G401.6 (cell line): Measurements from ENCODE around the gene SKA1.
"Not testable (repeated sequence)": the region's sequence is repeated elsewhere in the genome, so short reads cannot be mapped to it uniquely, and the experiment has no call there.

Experiments
- FAIRE-seq: peaks from 2 replicates; lab custom pipeline; 2012; peaks lifted over from hg19 to GRCh38; lab: Jason Lieb, UNC

SKA1 gene

GRCh38 chr18:50395093-50395492, 20.2 kb downstream of the SKA1 start:
- no peak for FAIRE-seq

- no peak for FAIRE-seq
Measured at GRCh38 chr18:50396005-50396660, 21.3 kb downstream of the SKA1 start.

DNA sequence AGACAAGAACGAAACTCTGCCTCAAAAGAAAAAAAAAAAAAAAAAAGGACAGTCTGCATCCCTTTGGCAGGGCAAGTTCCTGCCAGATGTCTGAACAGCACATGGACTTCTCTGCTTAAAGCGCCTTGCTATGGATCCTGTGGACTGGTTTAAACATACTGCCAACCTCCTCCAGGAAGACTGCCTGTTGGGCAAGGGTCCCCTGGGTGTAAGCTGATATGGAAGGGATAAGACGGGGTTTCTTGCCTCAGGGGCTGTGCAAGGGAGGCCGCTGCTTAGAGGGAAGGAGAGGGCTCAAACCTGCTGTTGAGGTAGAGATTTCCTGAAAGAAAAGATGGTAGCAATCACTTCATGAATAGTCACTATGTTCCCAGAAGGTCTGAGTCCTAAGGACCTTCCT, 22.2 kb downstream of the SKA1 start:
- no peak for FAIRE-seq

GRCh38 chr18:50398099-50398498, 23.3 kb downstream of the SKA1 start:
- FAIRE-seq: no peak

DNA sequence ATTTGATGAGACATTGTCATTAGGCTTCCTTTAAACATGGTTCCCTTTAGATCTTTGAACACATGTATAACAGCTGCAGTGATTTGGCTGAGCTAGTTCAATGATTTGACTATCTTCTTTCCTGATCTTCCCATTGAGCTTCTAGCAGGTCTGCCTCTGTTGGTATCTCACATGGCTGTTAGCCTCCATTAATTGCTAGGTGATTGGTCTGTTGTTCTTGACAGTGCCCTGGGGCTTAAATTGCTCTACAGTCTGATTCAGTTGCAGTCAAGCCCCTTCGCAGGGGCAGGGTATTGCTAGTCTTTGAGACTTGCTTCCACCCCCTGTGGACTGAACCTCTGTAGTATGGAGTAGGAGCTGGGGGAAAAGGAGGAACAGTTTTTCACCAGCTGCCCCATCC, 24.1 kb downstream of the SKA1 start:
- FAIRE-seq: no peak

- FAIRE-seq: no peak
Measured at GRCh38 chr18:50399582-50399981, 24.7 kb downstream of the SKA1 start.

DNA sequence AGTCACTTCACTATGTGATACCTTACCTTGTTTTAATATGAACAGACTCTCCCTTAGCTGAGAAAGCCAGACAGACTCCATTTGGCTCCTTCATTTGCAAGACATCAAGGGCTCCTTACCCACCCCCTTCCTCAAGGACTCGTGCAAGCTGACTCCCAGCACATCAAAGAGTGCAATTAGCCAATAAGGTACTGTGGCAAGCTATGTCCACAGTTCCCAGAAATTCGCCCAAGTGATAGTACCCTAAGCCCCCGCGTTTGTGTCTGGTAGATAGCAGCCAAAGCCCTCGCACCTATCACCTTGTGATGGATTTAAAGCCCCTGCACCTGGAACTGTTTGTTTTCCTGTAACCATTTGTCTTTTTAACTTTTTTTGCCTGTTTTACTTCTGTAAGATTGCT, 25.6 kb downstream of the SKA1 start:
- FAIRE-seq: not testable (repeated sequence)

- FAIRE-seq: no peak
Measured at GRCh38 chr18:50401295-50401694, 26.4 kb downstream of the SKA1 start.

DNA sequence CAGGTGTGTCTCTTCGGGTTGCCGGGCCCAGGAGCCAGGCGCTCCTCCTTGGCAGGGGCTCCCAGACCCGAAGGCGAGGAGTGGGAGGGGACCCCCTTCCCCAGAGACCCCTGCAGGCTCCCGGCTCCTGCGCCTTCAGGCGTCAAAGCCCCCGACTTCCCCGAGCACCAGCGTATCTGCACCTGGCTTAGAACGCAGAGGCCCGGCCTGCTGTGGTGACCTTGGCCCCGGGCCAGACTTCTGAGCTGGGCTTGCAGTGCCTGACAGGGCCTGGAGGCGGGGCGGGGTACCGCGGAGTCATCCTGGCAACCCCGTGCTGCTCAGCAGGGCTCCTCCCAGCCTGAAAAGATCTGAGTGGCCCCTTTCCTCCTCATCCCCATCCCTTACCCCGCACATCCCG, 27.0 kb downstream of the SKA1 start:
- FAIRE-seq: no peak

- FAIRE-seq: not testable (repeated sequence)
Measured at GRCh38 chr18:50404752-50405581, 30.1 kb downstream of the SKA1 start.

DNA sequence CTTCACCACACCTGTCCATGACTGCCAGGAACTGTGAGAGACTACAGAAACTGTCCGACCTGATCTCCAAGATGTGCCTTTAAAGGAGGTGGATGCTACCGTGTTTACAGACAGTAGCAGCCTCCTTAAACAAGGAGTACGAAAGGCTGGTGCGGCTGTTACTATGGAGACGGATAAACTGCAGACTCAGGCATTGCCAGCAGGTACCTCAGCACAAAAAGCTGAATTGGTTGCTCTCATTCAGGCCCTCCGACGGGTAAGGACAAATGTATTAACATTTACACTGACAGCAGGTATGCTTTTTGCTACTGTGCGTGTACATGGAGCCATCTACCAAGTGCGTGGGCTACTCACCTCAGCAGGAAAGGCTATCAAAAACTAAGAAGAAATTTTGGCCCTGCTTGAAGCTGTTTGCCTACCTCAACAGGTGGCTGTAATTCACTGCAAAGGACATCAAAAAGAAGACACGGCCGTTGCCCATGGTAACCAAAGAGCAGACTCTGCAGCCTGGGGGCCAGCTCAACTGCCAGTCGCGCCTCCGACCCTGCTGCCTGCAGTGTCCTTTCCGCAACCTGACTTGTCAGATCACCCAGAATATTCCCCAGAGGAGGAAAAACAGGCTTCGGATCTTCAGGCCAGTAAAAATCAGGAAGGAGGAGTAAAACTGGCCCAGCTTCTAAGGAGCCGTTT, 30.9 kb downstream of the SKA1 start:
- no peak for FAIRE-seq

DNA sequence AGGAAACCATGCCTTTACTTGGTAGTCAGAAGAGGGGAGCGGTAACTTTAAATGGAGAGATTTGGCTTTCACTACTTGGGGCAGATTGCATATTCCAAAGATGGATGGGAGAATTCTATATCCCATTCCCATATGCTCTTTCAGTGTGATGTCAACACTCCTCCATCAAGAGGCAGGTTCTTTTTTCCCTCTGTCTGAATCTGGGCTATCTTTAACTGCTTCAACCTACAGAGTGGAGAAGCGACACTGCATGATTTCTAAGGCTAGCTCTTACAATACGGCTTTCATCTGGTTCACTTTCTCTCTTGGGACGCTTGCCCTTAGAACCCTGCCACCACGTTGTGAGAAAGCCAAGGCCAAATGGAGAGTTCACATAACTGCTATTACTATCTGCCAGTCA, 34.4 kb downstream of the SKA1 start:
- no peak for FAIRE-seq

- FAIRE-seq: no peak
Measured at GRCh38 chr18:50410008-50410407, 35.2 kb downstream of the SKA1 start.

DNA sequence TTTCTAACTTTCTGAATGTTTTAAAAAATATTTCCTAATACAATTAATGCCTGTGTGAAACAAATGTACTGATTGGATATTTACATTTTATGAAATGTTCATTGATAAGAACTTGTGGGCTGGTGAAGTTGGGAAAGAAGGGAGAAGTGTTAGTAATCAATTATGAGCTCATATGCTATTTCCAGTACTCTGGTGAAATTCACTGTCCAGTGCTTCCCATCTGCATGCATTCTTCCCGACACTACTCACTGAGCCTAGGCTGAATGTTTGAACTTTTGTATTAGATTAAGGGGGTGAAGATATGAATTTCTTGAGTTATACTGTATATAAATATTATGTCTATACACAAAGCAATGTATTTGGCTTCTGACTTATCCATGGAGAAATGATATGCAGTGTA, 36.0 kb downstream of the SKA1 start:
- no peak for FAIRE-seq

- FAIRE-seq: not testable (repeated sequence)
Measured at GRCh38 chr18:50416832-50417231, 42.0 kb downstream of the SKA1 start.

DNA sequence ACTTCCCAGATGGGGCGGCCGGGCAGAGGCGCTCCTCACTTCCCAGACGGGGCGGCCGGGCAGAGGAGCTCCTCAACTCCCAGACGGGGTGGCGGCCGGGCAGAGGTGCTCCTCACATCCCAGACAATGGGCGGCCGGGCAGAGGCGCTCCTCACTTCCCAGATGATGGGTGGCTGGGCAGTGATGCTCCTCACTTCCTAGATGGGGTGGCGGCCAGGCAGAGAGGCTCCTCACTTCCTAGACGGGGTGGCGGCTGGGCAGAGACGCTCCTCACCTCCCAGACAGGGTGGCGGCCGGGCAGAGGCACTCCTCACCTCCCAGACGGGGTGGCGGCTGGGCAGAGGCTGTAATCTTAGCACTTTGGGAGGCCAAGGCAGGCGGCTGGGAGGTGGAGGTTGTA, 42.9 kb downstream of the SKA1 start:
- FAIRE-seq: not testable (repeated sequence)

- no peak for FAIRE-seq
Measured at GRCh38 chr18:50418650-50419049, 43.8 kb downstream of the SKA1 start.

- no peak for FAIRE-seq
Measured at GRCh38 chr18:50422286-50422898, 47.5 kb downstream of the SKA1 start.

GRCh38 chr18:50424877-50425690, 50.2 kb downstream of the SKA1 start:
- FAIRE-seq: no peak

- no peak for FAIRE-seq
Measured at GRCh38 chr18:50427896-50428295, 53.0 kb downstream of the SKA1 start.

GRCh38 chr18:50428531-50429206, 53.8 kb downstream of the SKA1 start:
- FAIRE-seq: no peak
